IMR-90 (cell line): Measurements from ENCODE around the gene NEK11. TPM values are rescaled to one million over a fixed set of nuclear protein-coding genes. Genes with fewer than 3 reads are reported as not detected.

Source experiments
- ATAC-seq: fragments of 200-7000 bp; cut with Tn5 transposase; 2 replicates; pipeline ENCODE4 v1.9.1; 2020; ENCODE audit warnings: low read depth, mild to moderate bottlenecking, moderate library complexity
- BruUV-seq: library from RNA; stranded (reverse); fragments of 400-500 nt; replicated peaks from 2 replicates; lab custom pipeline; 2021; lab: Mats Ljungman, UMichigan
- CTCF ChIA-PET: fragments of 300-600 bp; formaldehyde crosslinking; extraction: SDS; loops from one replicate; lab custom pipeline; 2021; ENCODE audit warnings: antibody characterized with exemption; lab: Yijun Ruan, JAX
- POLR2A ChIA-PET: fragments of 300-600 bp; sonication (Branson Sonifier 250); formaldehyde crosslinking; loops from one replicate; lab custom pipeline; 2022; ENCODE audit warnings: antibody characterized with exemption; ENCODE audit not compliant: unreplicated experiment; lab: Charles Lee
- DNase-seq: peaks from one replicate; pipeline ENCODE4 v3.0.0; 2013
- H2AFZ ChIP-seq: replicated peaks from 2 replicates; pipeline ENCODE3; 2013; ENCODE audit warnings: low read length, mild to moderate bottlenecking; ENCODE audit not compliant: poor library complexity
- H2AK5ac ChIP-seq: 2 replicates; pipeline ENCODE4 v1.6.1; 2013; ENCODE audit warnings: low read depth, low read length, inconsistent platforms
- H2AK9ac ChIP-seq: replicated peaks from 2 replicates; pipeline ENCODE3; 2013; ENCODE audit warnings: mild to moderate bottlenecking, low read depth, low read length, moderate library complexity; ENCODE audit not compliant: poor library complexity
- H2BK120ac ChIP-seq: 2 replicates; pipeline ENCODE4 v1.6.1; 2013; ENCODE audit warnings: low read depth, low read length, inconsistent platforms
- H2BK15ac ChIP-seq: 3 replicates; pipeline ENCODE4 v1.6.1; 2013; ENCODE audit warnings: low read depth, low read length, inconsistent platforms
- H2BK20ac ChIP-seq: 2 replicates; pipeline ENCODE4 v1.6.1; 2013; ENCODE audit warnings: low read depth, mild to moderate bottlenecking, inconsistent platforms, low read length, moderate library complexity
- H2BK5ac ChIP-seq: 2 replicates; pipeline ENCODE4 v1.6.1; 2013; ENCODE audit warnings: mild to moderate bottlenecking, low read depth, low read length, inconsistent platforms; ENCODE audit not compliant: poor library complexity, severe bottlenecking
- H3K14ac ChIP-seq: replicated peaks from 2 replicates; pipeline ENCODE4 v1.6.1; 2013; ENCODE audit warnings: low read depth, low read length, inconsistent platforms
- H3K18ac ChIP-seq: 2 replicates; pipeline ENCODE4 v1.6.1; 2013; ENCODE audit warnings: low read depth, low read length, control low read depth
- H3K23ac ChIP-seq: 2 replicates; pipeline ENCODE4 v1.6.1; 2013; ENCODE audit warnings: low read depth, low read length, inconsistent platforms
- H3K27ac ChIP-seq: 2 replicates; pipeline ENCODE4 v1.5.1; 2013; ENCODE audit warnings: mild to moderate bottlenecking, control low read depth, low read length; ENCODE audit not compliant: insufficient read depth
- H3K27me3 ChIP-seq: 2 replicates; pipeline ENCODE4 v1.6.1; 2013; ENCODE audit warnings: low read length; ENCODE audit not compliant: control insufficient read depth, insufficient read depth
- H3K36me3 ChIP-seq: 2 replicates; pipeline ENCODE4 v1.6.1; 2013; ENCODE audit warnings: low read length, mixed read lengths; ENCODE audit not compliant: control insufficient read depth, insufficient read depth
- H3K4ac ChIP-seq: 2 replicates; pipeline ENCODE4 v1.6.1; 2013; ENCODE audit warnings: low read depth, low read length, inconsistent platforms
- H3K4me1 ChIP-seq: 2 replicates; pipeline ENCODE4 v1.6.1; 2013; ENCODE audit warnings: low read length, mixed read lengths; ENCODE audit not compliant: control insufficient read depth, insufficient read depth
- H3K4me2 ChIP-seq: 2 replicates; pipeline ENCODE4 v1.6.1; 2013; ENCODE audit warnings: low read depth, mild to moderate bottlenecking, control low read depth, low read length, moderate library complexity
- H3K4me3 ChIP-seq: 2 replicates; pipeline ENCODE4 v1.5.1; 2013; ENCODE audit warnings: low read depth, mild to moderate bottlenecking, control low read depth, low read length, moderate library complexity; ENCODE audit not compliant: insufficient read depth
- H3K56ac ChIP-seq: 2 replicates; pipeline ENCODE4 v1.6.1; 2013; ENCODE audit warnings: low read length, inconsistent platforms; ENCODE audit not compliant: insufficient read depth; ENCODE audit errors: extremely low read depth
- H3K79me1 ChIP-seq, 2 experiments: 2 replicates each; pipeline ENCODE4 v1.6.1; 2013; ENCODE audit warnings: low read length in 2 of 2, inconsistent platforms in 1 of 2, low read depth in 1 of 2
- H3K9ac ChIP-seq: 2 replicates; pipeline ENCODE4 v1.6.1; 2013; ENCODE audit warnings: low read depth, low read length, control low read depth
- H3K9me1 ChIP-seq: 2 replicates; pipeline ENCODE4 v1.6.1; 2013; ENCODE audit warnings: low read length, inconsistent platforms; ENCODE audit not compliant: insufficient read depth
- H3K9me3 ChIP-seq: 2 replicates; pipeline ENCODE4 v1.6.1; 2013; ENCODE audit warnings: low read length; ENCODE audit not compliant: control insufficient read depth, insufficient read depth
- H4K20me1 ChIP-seq: 2 replicates; pipeline ENCODE4 v1.6.1; 2013; ENCODE audit warnings: low read length, inconsistent platforms; ENCODE audit not compliant: insufficient read depth
- H4K5ac ChIP-seq: 2 replicates; pipeline ENCODE4 v1.6.1; 2013; ENCODE audit warnings: mild to moderate bottlenecking, low read depth, low read length, control low read depth
- H4K8ac ChIP-seq, 2 experiments: 2 replicates each; pipeline ENCODE4 v1.6.1; 2013; ENCODE audit warnings: low read depth in 2 of 2, low read length in 2 of 2, control low read depth in 1 of 2, inconsistent platforms in 1 of 2
- H4K91ac ChIP-seq: 2 replicates; pipeline ENCODE4 v1.6.1; 2013; ENCODE audit warnings: low read depth, low read length, inconsistent platforms; ENCODE audit not compliant: insufficient read depth
- BHLHE40 ChIP-seq: fragments of 150-350 bp; IDR thresholded peaks from 2 replicates; pipeline ENCODE4 v1.6.1; 2016; ENCODE audit warnings: mild to moderate bottlenecking, low read depth, low read length
- CEBPB ChIP-seq: IDR thresholded peaks from 2 replicates; pipeline ENCODE4 v1.6.1; 2012; ENCODE audit warnings: low read depth, low read length, improper control_type of control experiment
- MAZ ChIP-seq: IDR thresholded peaks from 2 replicates; pipeline ENCODE4 v1.6.1; 2012; ENCODE audit warnings: low read depth, mild to moderate bottlenecking, low read length, improper control_type of control experiment, moderate library complexity, borderline replicate concordance
- NFE2L2 ChIP-seq: fragments of 150-350 bp; IDR thresholded peaks from 2 replicates; pipeline ENCODE4 v1.6.1; 2016; ENCODE audit warnings: low read depth, mild to moderate bottlenecking, low read length
- RAD21 ChIP-seq: IDR thresholded peaks from 2 replicates; pipeline ENCODE4 v1.6.1; 2012; ENCODE audit warnings: low read length, improper control_type of control experiment
- RCOR1 ChIP-seq: IDR thresholded peaks from 2 replicates; pipeline ENCODE4 v1.6.1; 2012; ENCODE audit warnings: mild to moderate bottlenecking, low read length, improper control_type of control experiment; ENCODE audit not compliant: insufficient replicate concordance
- SMC3 ChIP-seq: fragments of 150-350 bp; IDR thresholded peaks from 2 replicates; pipeline ENCODE4 v1.6.1; 2016; ENCODE audit warnings: low read depth, mild to moderate bottlenecking, antibody characterized with exemption, low read length, moderate library complexity
- WGBS, 2 experiments: methylation state at CpG; one replicate each; pipeline versions ENCODE4 v1.1.5 to v1.1.7; 2013; ENCODE audit warnings: missing lambda C conversion rate in 2 of 2; ENCODE audit not compliant: insufficient read length in 1 of 2; ENCODE audit errors: extremely low coverage in 2 of 2; 5-methylcytosine and 5-hydroxymethylcytosine counted together
- dilution Hi-C: fragments of 300-500 bp; cut with HindIII; formaldehyde crosslinking; loops from one replicate; pipeline ENCODE4 v1.14.3; 2018; ENCODE audit warnings: low sequenced_read_pairs; ENCODE audit not compliant: unreplicated experiment
- in situ Hi-C: fragments of 300-500 bp; cut with MboI; formaldehyde crosslinking; loops from 3 replicates; pipeline ENCODE4 v1.14.3; 2019; ENCODE audit warnings: low sequenced_read_pairs, inconsistent platforms, mixed read lengths
- intact Hi-C: fragments of 100-400 bp; cut with micrococcal nuclease; formaldehyde crosslinking; loops from 2 replicates; pipeline ENCODE4 v1.10.0; 2022
- polyA plus RNA-seq, 3 experiments: library from polyadenylated mRNA; depleted of rRNA; stranded (reverse); fragments of >200 nt; gene quantifications; 2 replicates each; pipeline ENCODE4 v1.2.3, GENCODE V29; 2012; ENCODE audit warnings: low replicate concordance in 1 of 3
- total RNA-seq: library from RNA; depleted of rRNA; stranded (reverse); fragments of >200 nt; gene quantifications from 2 replicates; pipeline ENCODE4 v1.2.3, GENCODE V29; 2012
- TF ChIP-seq, protein P1 (sequence below): fragments of 150-350 bp; IDR thresholded peaks from 2 replicates; pipeline ENCODE4 v1.6.1; 2017; ENCODE audit warnings: mild to moderate bottlenecking, antibody characterized with exemption, low read length, low read depth
- TF ChIP-seq, protein P2 (sequence below): conservative IDR thresholded peaks from 2 replicates; pipeline ENCODE4 v1.5.1; 2012; ENCODE audit warnings: mild to moderate bottlenecking, low read depth, low read length, improper control_type of control experiment

NEK11 gene
- total and polyA plus RNA-seq, 2 of the 4 experiments (the other 2 are of a cell fraction), result 1.1 to 1.6 TPM

DNA sequence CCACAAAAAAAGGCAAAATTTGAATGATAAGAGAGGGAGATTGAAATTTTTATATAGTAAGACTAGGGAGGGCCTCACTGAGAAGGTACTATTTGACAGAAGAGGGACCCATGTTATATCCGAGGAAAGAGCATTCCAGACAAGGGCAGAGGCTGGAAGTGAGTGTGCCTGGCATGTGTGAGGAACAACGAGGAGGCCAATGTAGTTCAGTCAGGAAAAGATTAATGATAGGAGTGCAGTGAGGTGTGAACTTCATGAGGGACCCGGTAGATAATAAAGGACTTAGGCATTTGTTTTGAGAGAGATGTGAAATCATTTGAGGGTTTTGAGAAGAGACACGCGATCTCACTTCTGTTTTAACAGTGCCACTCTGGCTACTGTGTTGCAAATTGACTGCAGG lies 36.4 kb upstream of the NEK11 start:
- no peak overlapping the region for H2BK15ac ChIP-seq
- H3K14ac ChIP-seq, result no peak overlapping the region
- H3K4me2 ChIP-seq, result no peak overlapping the region
- no peak overlapping the region for H3K9ac ChIP-seq
- no peak overlapping the region for H2BK20ac ChIP-seq
- H3K23ac ChIP-seq, result no peak overlapping the region
- H3K27me3 ChIP-seq, result no peaks in the 10 kb centered on the region
- CTCF ChIA-PET, result no interaction called here
- dilution Hi-C loops (no loop called here), in situ Hi-C loops (loop anchor here (25.0 kb wide), 1 partner anchor 253 kb away; the partner anchor contains the start of gene PIK3R4), intact Hi-C loops (no loop called here)
- no peak overlapping the region for H2BK5ac ChIP-seq
- no peak overlapping the region for H4K8ac ChIP-seq
- no peak overlapping the region for H4K5ac ChIP-seq
- H3K4me1 ChIP-seq, result no peaks in the 10 kb centered on the region
- ATAC-seq (no peak), DNase-seq (no peak)
- H2AK5ac ChIP-seq, result no peak overlapping the region
- no peak overlapping the region for H3K4ac ChIP-seq
- H2AK9ac ChIP-seq, result no peak overlapping the region
- WGBS, 2 experiments, result 82% methylated on average over 5 of the region's 5 CpGs; no CpG with 5 or more reads in 1 of the 2 experiments
- no peak overlapping the region for H2BK120ac ChIP-seq
- H3K27ac ChIP-seq, result no peak overlapping the region
- H3K9me3 ChIP-seq, result no peaks in the 10 kb centered on the region
- no peak overlapping the region for H3K4me3 ChIP-seq
- H2AFZ ChIP-seq, result no peak overlapping the region
- peaks cover 9% of the 10 kb centered on the region for H3K36me3 ChIP-seq
- no TSS peak for BruUV-seq
- H3K56ac ChIP-seq, result no peak overlapping the region
- TF ChIP-seq BHLHE40, result no peak
- no peak for TF ChIP-seq CEBPB
- no peak for TF ChIP-seq NFE2L2
- no peak for TF ChIP-seq RAD21
- TF ChIP-seq SMC3, result no peak
- no peak for TF ChIP-seq RCOR1
- TF ChIP-seq, protein P1, sequence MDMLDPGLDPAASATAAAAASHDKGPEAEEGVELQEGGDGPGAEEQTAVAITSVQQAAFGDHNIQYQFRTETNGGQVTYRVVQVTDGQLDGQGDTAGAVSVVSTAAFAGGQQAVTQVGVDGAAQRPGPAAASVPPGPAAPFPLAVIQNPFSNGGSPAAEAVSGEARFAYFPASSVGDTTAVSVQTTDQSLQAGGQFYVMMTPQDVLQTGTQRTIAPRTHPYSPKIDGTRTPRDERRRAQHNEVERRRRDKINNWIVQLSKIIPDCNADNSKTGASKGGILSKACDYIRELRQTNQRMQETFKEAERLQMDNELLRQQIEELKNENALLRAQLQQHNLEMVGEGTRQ, result no peak
- no peak for TF ChIP-seq MAZ
- TF ChIP-seq, protein P2, sequence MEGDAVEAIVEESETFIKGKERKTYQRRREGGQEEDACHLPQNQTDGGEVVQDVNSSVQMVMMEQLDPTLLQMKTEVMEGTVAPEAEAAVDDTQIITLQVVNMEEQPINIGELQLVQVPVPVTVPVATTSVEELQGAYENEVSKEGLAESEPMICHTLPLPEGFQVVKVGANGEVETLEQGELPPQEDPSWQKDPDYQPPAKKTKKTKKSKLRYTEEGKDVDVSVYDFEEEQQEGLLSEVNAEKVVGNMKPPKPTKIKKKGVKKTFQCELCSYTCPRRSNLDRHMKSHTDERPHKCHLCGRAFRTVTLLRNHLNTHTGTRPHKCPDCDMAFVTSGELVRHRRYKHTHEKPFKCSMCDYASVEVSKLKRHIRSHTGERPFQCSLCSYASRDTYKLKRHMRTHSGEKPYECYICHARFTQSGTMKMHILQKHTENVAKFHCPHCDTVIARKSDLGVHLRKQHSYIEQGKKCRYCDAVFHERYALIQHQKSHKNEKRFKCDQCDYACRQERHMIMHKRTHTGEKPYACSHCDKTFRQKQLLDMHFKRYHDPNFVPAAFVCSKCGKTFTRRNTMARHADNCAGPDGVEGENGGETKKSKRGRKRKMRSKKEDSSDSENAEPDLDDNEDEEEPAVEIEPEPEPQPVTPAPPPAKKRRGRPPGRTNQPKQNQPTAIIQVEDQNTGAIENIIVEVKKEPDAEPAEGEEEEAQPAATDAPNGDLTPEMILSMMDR, result no peak
- no peak overlapping the region for H4K91ac ChIP-seq
- POLR2A ChIA-PET, result no interaction called here
- no peaks in the 10 kb centered on the region for H4K20me1 ChIP-seq
- peaks cover 9 to 18% of the 10 kb centered on the region in 2 experiments for H3K79me1 ChIP-seq
- peaks cover 10% of the 10 kb centered on the region; the same call in 1 of the 2 replicates for H3K9me1 ChIP-seq
- H3K18ac ChIP-seq, result no peak overlapping the region
